GM19193 (cell line): ENCODE measurements around the gene CBR1.

ENCODE experiments used
- POLR2A ChIP-seq: IDR thresholded peaks from 4 replicates; pipeline ENCODE4 v1.6.1; 2011; ENCODE audit not compliant: insufficient read depth, insufficient read length; ENCODE audit errors: extremely low read depth

Gene CBR1

GRCh38 chr21:36087362-36088138 lies 17.7 kb downstream of the CBR1 start:
- TF ChIP-seq POLR2A: no peak

DNA sequence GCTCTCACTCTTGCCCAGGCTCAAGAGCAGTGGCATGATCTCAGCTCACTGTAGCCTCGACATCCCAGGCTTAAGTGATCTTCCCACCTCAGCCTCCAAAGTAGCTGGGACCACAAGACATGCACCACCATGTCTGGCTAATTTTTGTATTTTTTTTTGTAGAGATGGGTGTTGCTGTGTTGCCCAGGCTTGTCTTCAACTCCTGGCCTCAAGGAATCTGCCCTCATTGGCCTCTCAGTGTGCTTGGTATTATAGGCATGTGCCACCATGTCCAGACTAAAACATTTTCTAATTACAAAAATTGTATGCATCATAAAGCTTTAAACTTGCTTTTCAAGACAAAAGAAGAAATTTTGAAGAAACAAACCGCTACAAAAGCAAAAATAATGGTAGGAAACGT lies 20.1 kb downstream of the CBR1 start:
- TF ChIP-seq POLR2A: no peak

DNA sequence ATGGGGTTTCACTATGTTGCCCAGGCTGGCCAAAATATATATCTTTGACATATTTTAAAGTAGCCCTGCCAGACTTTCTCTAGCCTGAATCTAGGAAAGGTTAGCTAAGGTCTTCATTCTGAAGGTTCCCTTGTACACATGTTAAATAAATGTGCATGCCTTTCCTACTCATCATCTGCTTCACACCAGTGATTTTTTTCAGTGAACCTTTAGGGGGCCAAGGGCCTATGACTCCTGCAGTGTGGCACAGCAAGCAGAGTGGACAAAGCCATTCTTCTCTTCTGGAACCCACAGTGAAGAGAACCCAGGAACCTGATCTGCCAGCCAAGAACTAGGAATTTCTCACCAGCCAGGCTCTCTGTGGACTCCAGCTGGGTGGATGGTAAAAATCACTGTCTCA lies 22.9 kb downstream of the CBR1 start:
- no peak for TF ChIP-seq POLR2A

- no peak for TF ChIP-seq POLR2A
Observed at GRCh38 chr21:36093512-36093911, 23.7 kb downstream of the CBR1 start.

DNA sequence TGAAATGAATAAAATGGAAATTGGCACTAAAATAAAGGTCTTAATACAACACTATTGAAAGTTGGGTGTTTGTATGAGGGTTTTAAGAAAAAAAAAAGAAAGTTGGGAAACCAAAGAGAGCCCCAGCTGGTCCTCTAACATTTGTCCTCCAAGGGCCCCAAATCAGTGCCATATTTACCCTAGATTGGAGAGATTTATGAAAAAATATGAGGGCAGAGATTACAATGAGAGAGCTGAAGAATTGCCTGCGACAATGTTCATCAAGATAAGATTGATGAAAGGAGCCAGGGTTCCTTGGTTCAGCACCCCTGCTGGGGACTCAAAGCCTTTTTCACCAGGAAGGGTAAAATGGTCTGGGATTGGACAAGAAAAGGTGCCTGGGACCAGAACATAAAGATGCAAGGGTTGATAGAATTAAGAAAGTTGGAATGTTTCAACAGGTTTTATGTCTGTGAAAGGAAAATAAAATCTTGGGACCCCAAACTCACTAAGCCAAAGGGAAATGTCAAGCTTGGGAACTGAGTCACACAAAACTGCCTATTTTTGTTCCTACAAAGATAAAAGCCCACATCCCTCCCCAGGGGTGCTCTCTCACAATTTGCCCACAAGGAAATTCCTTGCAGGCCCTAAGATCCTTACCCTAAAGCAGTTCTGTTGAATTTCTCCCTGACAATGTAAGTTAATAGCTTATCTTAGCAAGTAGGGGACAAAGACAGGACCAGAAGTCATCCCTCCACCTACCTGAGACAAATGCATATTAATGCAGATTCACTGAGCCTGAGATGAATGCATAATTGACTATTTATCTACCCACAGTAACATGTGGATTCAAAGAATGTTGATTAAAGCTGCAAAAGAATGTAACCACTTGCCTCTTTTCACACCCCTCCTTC lies 26.8 kb downstream of the CBR1 start:
- TF ChIP-seq POLR2A: no peak

DNA sequence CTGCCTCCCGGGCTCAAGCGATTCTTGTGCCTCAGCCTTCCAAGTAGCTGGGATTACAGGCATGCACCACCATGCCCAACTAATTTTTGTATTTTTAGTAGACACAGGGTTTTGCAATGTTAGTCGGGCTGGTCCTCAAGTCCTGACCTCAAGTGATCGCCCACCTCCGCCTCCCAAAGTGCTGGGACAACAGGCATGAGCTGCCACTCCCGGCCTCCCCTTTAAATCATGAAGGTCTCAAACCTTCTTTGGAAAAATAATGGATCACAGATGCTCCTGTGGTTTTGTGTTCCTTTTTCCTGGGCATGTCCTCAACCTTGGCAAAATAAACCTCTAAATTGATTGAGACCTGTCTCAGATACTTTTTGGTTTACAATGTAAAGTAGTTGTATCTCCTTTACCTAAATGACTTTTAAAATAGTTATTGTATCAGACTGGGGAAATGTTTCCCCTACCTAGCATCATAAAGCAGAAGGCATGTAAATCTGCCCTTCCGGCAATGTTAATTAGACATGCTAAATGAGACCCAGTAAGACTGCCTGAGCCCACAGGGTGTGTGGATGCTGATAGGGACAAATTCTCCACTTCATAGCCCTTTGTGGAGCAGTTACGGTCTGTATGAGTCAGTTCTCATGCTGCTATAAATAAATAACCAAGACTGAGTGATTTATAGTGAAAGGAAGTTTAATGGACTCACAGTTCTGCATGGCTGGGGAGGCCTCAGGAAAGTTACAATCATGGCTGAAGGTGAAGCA lies 27.8 kb downstream of the CBR1 start:
- TF ChIP-seq POLR2A: no peak

GRCh38 chr21:36098182-36098532 lies 28.3 kb downstream of the CBR1 start:
- TF ChIP-seq POLR2A: no peak

- TF ChIP-seq POLR2A: no peak
Observed at GRCh38 chr21:36099000-36099399, 29.2 kb downstream of the CBR1 start.

DNA sequence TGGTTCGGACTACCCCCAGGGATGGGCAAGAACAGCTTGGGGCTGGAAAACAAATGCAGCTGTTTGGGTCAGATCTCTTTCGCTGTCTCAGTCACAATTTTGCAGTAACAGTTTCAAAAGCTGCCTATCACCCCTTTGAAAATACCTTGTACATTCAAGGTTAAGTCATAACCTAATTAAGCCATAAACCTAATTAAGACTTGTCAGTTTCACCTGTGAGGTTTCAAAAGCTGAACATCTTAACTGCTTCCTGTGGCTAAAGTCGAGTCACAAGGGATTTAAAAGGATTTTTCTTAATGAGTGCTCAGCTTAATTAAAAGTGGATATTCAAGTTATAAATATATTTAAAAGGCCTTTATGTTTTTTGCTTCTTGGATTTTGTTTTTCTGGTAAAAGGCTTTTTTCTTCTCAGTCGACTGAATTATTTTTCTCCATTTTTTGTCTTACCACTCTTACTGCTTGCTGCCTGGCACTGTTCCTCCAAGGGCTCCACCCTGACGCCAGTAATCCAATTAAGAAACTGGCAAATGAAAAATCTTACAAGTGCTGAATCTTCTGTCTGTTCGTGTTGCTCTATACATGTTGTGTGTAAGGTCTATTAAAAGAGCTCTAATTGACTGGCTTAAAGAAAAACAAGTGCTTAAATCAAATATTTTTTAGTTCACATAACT lies 31.3 kb downstream of the CBR1 start:
- TF ChIP-seq POLR2A: no peak

DNA sequence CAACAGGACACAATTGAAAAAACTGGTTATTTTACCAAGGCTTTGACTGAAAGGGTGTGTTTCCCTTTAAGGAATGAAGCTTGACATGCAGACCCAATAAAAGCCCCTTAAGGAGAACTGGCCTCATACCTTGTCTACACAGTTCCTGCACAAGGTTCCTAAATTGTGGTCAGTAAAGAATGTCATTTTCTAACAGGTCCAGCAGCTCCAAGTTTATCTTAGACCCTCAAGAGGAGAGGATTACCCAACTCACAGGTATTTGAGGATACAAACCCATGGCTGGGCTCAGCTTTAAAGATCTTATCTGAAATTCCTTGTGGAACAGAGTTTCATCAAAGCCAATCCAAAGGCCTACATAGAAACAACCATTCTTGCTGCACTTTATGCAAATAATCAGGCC lies 33.6 kb downstream of the CBR1 start:
- TF ChIP-seq POLR2A: no peak

- no peak for TF ChIP-seq POLR2A
Observed at GRCh38 chr21:36104317-36105300, 34.8 kb downstream of the CBR1 start.

- TF ChIP-seq POLR2A: no peak
Observed at GRCh38 chr21:36105327-36105842, 35.6 kb downstream of the CBR1 start.

GRCh38 chr21:36109868-36110267 lies 40.0 kb downstream of the CBR1 start:
- no peak for TF ChIP-seq POLR2A
